ENCODE measurements around the gene SIN3A. TPM values are rescaled to one million over a fixed set of nuclear protein-coding genes. Genes with fewer than 3 reads are reported as not detected.

Gene SIN3A
- total RNA-seq (2022; extraction: Qiagen RNA extraction; ENCODE audit: low read depth) = 24.9 to 35.1 TPM (median 33.0 TPM) in 5 replicates

GRCh38 chr15:75451674-75452363 is at the start of gene SIN3A:
Gene SIN3A, minus strand, starts transcription at chr15:75451690. Its CDS starts 21,315 bp downstream, at chr15:75430375.

GRCh38 chr15:75367913-75368688 is 83.4 kb downstream of the SIN3A start, which contains the start of gene MAN2C1:
Gene MAN2C1, minus strand, starts transcription at chr15:75368607. Its CDS starts 24 bp downstream, at chr15:75368583.

GRCh38 chr15:75346796-75347221 is 104.7 kb downstream of the SIN3A start, which contains the start of gene NEIL1:
Gene NEIL1, plus strand, starts transcription at chr15:75347039. Its CDS starts 1,867 bp downstream, at chr15:75348906.

GRCh38 chr15:75335705-75336355 is 115.7 kb downstream of the SIN3A start, which contains the start of gene COMMD4:
Gene COMMD4, plus strand, starts transcription at chr15:75336063. Its CDS starts 27 bp downstream, at chr15:75336090.

Other genes with a start within 250 kb of the SIN3A start
- gene C15orf39, start 249.8 kb downstream of the SIN3A start, total RNA-seq (2022; extraction: Qiagen RNA extraction; ENCODE audit: low read depth) = 23.6 to 35.3 TPM (median 33.7 TPM) in 5 replicates
- gene GOLGA6C, start 193.4 kb downstream of the SIN3A start, total RNA-seq (2022; extraction: Qiagen RNA extraction; ENCODE audit: low read depth) = not detected in 5 replicates
- 0.07 to 0.12 TPM in 2 of 5 replicates, not detected in the others for gene GOLGA6D, start 168.9 kb downstream of the SIN3A start, total RNA-seq (2022; extraction: Qiagen RNA extraction; ENCODE audit: low read depth)
- gene COMMD4, start 115.6 kb downstream of the SIN3A start, total RNA-seq (2022; extraction: Qiagen RNA extraction; ENCODE audit: low read depth) = 166 to 192 TPM (median 187 TPM) in 5 replicates
- 1.1 to 2.6 TPM (median 2.4 TPM) in 5 replicates for gene NEIL1, start 104.7 kb downstream of the SIN3A start, total RNA-seq (2022; extraction: Qiagen RNA extraction; ENCODE audit: low read depth)
- gene MAN2C1, start 83.1 kb downstream of the SIN3A start, total RNA-seq (2022; extraction: Qiagen RNA extraction; ENCODE audit: low read depth) = 55.7 to 84.4 TPM (median 75.3 TPM) in 5 replicates
- 36.1 to 45.9 TPM (median 43.8 TPM) in 5 replicates for gene PTPN9, start 127.6 kb upstream of the SIN3A start, total RNA-seq (2022; extraction: Qiagen RNA extraction; ENCODE audit: low read depth)
- 31.9 to 36.2 TPM (median 34.3 TPM) in 5 replicates for gene SNUPN, start 174.0 kb upstream of the SIN3A start, total RNA-seq (2022; extraction: Qiagen RNA extraction; ENCODE audit: low read depth)
- 102 to 142 TPM (median 132 TPM) in 5 replicates for gene IMP3, start 188.5 kb upstream of the SIN3A start, total RNA-seq (2022; extraction: Qiagen RNA extraction; ENCODE audit: low read depth)
- 12.3 to 17.5 TPM (median 15.9 TPM) in 5 replicates for gene SNX33, start 196.2 kb upstream of the SIN3A start, total RNA-seq (2022; extraction: Qiagen RNA extraction; ENCODE audit: low read depth)

Measured in A549 treated with RU486 at 1 μM for 4 hours (cell line).